Activated CD4-positive, alpha-beta memory T cell treated with anti-CD3 and anti-CD28 coated beads, Interleukin-2, amount 10 ng/mL, durations not matched to agents 7 days and 5 days (primary cell): Measurements from ENCODE around the gene TIAM2. TPM values are rescaled to one million over a fixed set of nuclear protein-coding genes. Genes with fewer than 3 reads are reported as not detected.

Experiments
- CTCF ChIA-PET: fragments of 350-600 bp; sonication (Branson Sonifier 250); formaldehyde crosslinking; loops from one replicate; lab custom pipeline; 2021; ENCODE audit warnings: antibody characterized with exemption, inconsistent platforms; lab: Charles Lee
- POLR2A ChIA-PET: fragments of 350-600 bp; sonication (Branson Sonifier 250); formaldehyde crosslinking; loops from one replicate; lab custom pipeline; 2021; ENCODE audit warnings: antibody characterized with exemption; lab: Charles Lee
- DNase-seq: peaks from one replicate; pipeline ENCODE4 v3.0.0-alpha.2; 2020
- H3K27ac Mint-ChIP-seq: one replicate; pipeline ENCODE4 v1.8.0; 2021; ENCODE audit warnings: mild to moderate bottlenecking, mixed read lengths
- H3K27me3 Mint-ChIP-seq: one replicate; pipeline ENCODE4 v1.8.0; 2021; ENCODE audit warnings: mixed read lengths
- H3K36me3 Mint-ChIP-seq: one replicate; pipeline ENCODE4 v1.8.0; 2021; ENCODE audit warnings: low read depth, mixed read lengths
- H3K4me1 Mint-ChIP-seq: one replicate; pipeline ENCODE4 v1.8.0; 2021; ENCODE audit warnings: mixed read lengths
- H3K4me3 Mint-ChIP-seq: one replicate; pipeline ENCODE4 v1.8.0; 2021; ENCODE audit warnings: mild to moderate bottlenecking, mixed read lengths
- H3K9me3 Mint-ChIP-seq: one replicate; pipeline ENCODE4 v1.8.0; 2021; ENCODE audit warnings: mixed read lengths
- total RNA-seq, 2 experiments: library from RNA; stranded (reverse); gene quantifications; one replicate each; pipeline ENCODE4 v1.2.3, GENCODE V29; 2021

TIAM2 gene
- total RNA-seq, 2 experiments from 2014 or later: 6.1 to 8.3 TPM

DNA sequence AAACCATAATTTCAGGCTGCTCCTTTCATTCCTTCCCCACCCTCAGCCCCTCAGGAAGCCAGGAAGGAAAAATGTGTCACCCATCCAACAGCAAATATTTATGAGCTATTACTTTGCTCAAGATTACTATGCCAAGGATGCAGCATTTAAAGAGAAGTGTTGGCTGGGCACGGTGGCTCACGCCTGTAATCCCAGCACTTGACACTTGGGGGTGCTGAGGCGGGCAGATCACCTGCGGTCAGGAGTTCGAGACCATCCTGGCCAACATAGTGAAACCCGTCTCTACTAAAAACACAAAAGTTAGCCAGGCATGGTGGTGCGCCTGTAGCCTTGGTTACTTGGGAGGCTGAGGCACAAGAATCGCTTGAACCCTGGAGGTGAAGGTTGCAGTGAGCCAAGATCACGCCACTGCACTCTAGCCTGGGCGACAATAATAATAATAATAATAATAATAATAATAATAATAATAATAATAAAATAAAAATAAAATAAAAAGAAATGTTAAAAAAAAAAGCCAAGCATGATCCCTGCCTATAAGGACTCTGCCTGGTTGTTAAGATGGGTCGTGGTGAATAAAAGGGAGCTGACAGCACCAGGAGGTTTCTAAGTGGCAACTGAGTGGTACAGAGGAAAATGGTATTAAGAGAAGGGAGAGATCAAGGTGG lies 20.5 kb upstream of the TIAM2 start:
- Mint-ChIP-seq H3K4me1 (no peaks in the 10 kb centered on the region), H3K27me3 (no peaks in the 10 kb centered on the region), H3K9me3 (no peaks in the 10 kb centered on the region), H3K36me3 (no peaks in the 10 kb centered on the region), H3K27ac (no peak overlapping the region), H3K4me3 (no peak overlapping the region)
- ChIA-PET CTCF (no interaction called here), POLR2A (no interaction called here)
- DNase-seq: no peak

DNA sequence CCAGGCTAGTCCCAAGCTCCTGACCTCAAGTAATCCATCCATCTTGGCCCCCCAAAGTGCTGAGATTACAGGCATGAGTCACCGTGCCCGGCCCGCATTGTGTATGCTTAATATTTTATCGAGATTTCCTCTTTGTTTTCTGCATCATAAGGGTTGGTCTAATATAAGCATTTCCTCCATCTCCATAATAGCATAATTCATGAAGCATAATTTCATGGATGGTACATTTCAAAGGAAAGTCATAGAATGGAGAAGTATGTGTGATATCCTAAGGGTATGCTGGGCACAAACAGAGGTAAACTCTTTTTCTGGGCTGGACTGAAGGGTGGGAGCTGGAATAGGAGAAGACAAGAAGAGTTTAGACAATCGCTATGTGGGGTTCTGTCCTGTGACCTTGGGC lies 17.5 kb upstream of the TIAM2 start:
- POLR2A ChIA-PET: no interaction called here
- no peak for DNase-seq
- Mint-ChIP-seq H3K27ac (no peak overlapping the region), H3K4me1 (peaks cover 10% of the 10 kb centered on the region), H3K9me3 (no peaks in the 10 kb centered on the region), H3K27me3 (no peaks in the 10 kb centered on the region), H3K36me3 (no peaks in the 10 kb centered on the region), H3K4me3 (no peak overlapping the region)
- CTCF ChIA-PET: no interaction called here

DNA sequence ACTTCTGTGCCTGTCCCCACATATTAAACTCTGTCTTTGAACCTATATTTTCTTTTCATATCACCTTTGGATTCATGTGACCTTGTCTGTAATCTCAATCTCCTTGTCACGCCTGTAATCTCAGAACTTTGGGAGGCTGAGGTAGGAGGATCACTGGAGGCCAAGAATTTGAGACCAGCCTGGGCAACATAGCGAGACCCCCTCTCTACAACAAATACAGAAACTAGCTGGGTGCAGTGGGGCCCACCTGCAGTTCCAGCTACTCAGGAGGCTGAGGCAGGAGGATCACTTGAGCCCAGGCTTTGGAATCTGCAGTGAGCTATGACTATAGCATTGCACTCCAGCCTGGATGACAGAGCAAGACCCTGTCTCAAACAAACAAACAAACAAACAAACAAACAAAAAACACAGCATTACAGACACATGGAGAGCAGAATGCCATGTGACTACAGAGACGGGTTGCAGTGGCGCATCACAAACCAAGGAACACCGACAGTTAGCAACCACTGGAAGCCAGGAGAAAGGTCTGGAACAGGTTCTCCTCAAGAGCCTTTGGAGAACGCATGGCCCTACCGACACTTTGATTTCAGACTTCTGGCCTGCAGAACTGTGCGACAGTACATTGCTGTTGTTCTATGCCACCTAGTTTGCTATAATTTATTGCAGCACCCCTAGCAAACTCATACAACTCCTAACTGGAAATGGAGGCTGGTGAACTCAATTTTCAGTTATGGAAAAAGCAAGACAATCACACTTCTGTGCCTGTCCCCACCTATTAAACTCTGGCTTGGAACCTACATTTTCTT lies 14.6 kb upstream of the TIAM2 start:
- Mint-ChIP-seq H3K4me1 (peaks cover 10% of the 10 kb centered on the region), H3K27ac (no peak overlapping the region), H3K9me3 (no peaks in the 10 kb centered on the region), H3K36me3 (no peaks in the 10 kb centered on the region), H3K4me3 (no peak overlapping the region), H3K27me3 (no peaks in the 10 kb centered on the region)
- CTCF ChIA-PET: no interaction called here
- no peak for DNase-seq
- POLR2A ChIA-PET: no interaction called here

DNA sequence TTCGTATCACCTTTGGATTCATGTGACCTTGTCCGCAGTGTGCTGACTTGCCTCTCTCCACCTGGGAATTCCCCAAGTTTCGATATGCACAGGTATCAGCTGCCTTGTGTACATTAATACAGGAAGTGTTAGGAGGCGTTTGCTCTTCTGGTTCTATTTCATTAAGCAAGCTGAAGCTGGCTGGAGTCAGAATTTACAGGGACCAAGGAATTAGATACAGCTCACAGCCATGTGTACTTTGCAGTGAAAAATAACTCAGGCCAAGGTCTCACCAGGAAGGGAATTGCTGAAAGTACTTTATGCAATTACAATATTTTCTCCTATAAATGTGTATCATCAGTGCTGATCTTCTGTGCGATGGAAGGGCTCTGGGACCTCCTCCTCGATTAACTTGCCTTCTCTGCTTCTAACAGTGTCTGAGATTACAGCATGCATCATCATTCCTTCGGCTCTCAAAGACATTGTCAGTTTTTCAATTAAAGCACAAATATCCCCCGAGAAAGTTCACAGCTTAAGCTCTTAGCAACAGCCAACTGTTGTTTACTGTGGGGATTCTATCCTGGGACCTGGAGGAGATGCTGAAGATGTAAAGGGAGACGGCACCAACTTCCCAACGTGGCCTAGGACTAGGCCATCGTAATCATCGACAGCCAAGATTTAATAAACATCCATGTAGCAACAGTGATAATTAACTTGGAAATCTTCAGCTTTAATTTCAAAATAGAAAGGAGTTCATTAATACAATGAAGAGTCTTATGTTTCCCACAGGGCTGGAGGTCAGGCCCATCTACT lies 13.8 kb upstream of the TIAM2 start:
- no peak overlapping the region for H3K4me3 Mint-ChIP-seq
- no peaks in the 10 kb centered on the region for H3K9me3 Mint-ChIP-seq
- H3K36me3 Mint-ChIP-seq: no peaks in the 10 kb centered on the region
- DNase-seq: no peak
- no peak overlapping the region for H3K27ac Mint-ChIP-seq
- no peaks in the 10 kb centered on the region for H3K27me3 Mint-ChIP-seq
- peaks cover 10% of the 10 kb centered on the region for H3K4me1 Mint-ChIP-seq
- CTCF ChIA-PET: no interaction called here
- POLR2A ChIA-PET: no interaction called here

DNA sequence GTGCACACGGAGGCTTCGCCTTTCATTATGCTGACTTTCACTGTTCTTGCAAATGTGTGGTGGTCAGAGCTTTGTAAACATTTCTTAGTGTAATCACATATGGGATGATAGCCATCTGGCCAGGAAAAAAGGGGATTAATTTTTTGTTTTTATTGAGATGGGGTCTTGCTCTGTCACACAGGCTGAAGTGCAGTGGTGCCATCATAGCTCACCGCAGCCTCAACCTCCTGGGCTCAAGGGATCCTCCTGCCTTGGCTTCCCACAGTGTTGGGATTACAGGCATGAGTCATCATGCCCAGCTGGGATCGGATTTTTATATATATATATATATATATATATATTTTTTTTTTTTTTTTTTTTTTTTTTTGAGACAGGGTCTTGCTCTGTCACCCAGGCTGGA lies 11.0 kb upstream of the TIAM2 start:
- Mint-ChIP-seq H3K9me3 (no peaks in the 10 kb centered on the region), H3K36me3 (no peaks in the 10 kb centered on the region), H3K27me3 (no peaks in the 10 kb centered on the region), H3K4me1 (peaks cover 10% of the 10 kb centered on the region), H3K27ac (no peak overlapping the region), H3K4me3 (no peak overlapping the region)
- DNase-seq: no peak
- ChIA-PET CTCF (no interaction called here), POLR2A (no interaction called here)

DNA sequence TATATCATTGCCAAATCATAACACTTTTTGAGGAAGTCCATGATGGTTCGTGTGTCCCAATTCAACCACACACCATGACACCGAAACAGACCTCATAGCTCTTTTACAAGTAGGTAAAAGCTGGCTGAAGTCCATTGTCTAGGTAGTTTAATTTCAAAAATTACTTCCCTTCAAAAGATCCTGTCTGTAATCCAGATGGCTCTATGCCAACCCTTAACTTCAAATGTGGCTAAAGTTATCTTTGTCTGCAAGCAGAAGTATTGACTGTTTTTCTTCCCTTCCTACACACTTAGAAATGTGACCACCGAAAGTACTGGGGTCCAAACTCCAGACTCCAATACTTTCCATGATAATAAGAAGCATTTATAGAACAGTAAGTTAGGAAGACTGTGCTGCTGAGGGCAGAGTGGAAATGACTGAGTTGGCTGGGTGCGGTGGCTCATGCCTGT lies 8.3 kb upstream of the TIAM2 start:
- no peaks in the 10 kb centered on the region for H3K9me3 Mint-ChIP-seq
- H3K4me1 Mint-ChIP-seq: no peaks in the 10 kb centered on the region
- H3K27ac Mint-ChIP-seq: no peak overlapping the region
- H3K27me3 Mint-ChIP-seq: no peaks in the 10 kb centered on the region
- H3K36me3 Mint-ChIP-seq: no peaks in the 10 kb centered on the region
- CTCF ChIA-PET: no interaction called here
- POLR2A ChIA-PET: no interaction called here
- DNase-seq: no peak
- no peak overlapping the region for H3K4me3 Mint-ChIP-seq

DNA sequence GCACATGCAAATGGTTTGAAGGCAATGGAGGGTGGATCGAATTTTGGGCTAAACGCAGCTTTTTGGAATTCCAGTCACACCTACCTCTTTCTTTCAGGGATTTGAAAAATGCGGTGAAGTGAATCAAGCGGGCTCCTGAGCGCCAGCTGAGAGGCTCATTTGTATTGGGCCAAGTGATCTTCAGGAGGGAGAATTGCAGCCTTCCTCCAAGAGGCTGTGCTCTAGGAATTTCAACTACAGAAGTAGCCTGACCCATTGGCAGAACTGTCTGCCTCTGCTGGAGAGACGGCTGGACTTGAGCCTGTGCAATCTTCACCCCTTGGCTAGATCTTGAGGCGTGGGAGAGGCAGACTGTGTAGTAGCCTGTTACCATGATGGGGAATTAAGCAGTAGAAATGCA lies 5.7 kb upstream of the TIAM2 start:
- Mint-ChIP-seq H3K4me3 (no peak overlapping the region), H3K27me3 (no peaks in the 10 kb centered on the region), H3K4me1 (no peaks in the 10 kb centered on the region), H3K36me3 (no peaks in the 10 kb centered on the region), H3K27ac (no peak overlapping the region), H3K9me3 (no peaks in the 10 kb centered on the region)
- CTCF ChIA-PET: no interaction called here
- POLR2A ChIA-PET: no interaction called here
- no peak for DNase-seq

DNA sequence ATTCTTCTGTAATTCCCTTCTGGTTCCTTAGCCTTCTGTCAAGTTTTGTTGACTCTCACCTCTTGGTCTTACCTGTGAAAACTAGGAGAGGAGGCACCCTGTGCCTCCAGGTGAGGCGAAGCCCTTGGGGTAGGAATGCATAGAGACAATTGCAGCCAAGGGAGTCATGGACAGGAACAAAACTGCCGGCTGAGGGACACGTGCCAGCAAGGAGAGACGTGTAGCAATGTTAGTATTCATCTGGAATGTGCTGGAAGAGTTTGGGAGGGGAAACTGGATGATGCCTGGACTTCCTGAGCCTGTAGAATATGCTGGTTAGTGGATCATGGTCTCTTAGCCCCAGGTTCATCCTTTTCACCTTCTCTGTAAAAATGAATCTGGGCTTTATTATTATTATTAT lies 3.9 kb upstream of the TIAM2 start:
- Mint-ChIP-seq H3K4me3 (no peak overlapping the region), H3K4me1 (peaks cover 4% of the 10 kb centered on the region), H3K9me3 (no peaks in the 10 kb centered on the region), H3K27ac (no peak overlapping the region), H3K36me3 (no peaks in the 10 kb centered on the region), H3K27me3 (peaks cover 4% of the 10 kb centered on the region)
- ChIA-PET POLR2A (no interaction called here), CTCF (no interaction called here)
- DNase-seq: no peak

DNA sequence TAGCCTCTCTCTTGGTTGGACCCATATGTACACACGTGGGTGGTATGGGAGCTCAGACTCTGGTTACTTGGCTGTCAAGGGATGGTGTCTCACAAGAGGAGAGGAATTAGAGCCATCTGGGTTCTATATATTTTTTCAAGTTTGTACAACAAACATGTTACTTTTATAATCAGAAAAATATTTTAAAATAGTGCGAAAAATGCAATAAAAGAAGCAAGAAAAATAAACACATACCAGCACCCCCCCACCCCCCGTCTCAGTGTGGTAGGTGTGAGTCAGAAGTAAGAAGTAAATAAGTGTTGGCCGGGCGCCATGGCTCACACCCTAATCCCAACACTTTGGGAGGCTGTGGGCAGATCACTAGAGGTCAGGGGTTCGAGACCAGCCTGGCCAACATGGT lies 2.1 kb upstream of the TIAM2 start:
- Mint-ChIP-seq H3K27me3 (peaks cover 17% of the 10 kb centered on the region), H3K9me3 (no peaks in the 10 kb centered on the region), H3K36me3 (no peaks in the 10 kb centered on the region), H3K27ac (no peak overlapping the region), H3K4me1 (peaks cover 11% of the 10 kb centered on the region), H3K4me3 (no peak overlapping the region)
- ChIA-PET POLR2A (no interaction called here), CTCF (no interaction called here)
- no peak for DNase-seq

DNA sequence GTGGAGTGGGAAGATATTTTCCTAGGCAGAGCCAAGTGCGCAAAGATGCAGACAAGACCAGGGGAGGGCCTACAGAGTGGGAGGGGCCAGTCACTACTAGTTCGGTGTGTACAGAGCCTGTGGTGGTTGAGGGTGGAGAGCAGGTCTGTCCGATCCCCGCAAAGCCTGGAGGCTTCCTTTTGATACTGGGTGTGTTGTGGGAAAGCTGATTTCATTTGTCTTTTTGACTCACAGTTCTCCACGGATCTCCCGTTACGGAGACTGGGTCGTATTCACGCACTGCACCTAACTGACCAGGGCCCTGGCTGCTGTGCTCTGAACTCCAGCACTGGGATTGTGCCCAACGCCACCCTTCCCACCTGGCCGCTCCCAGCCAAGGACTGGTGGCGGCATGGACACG lies 1.4 kb upstream of the TIAM2 start:
- Mint-ChIP-seq H3K36me3 (no peaks in the 10 kb centered on the region), H3K4me3 (peak overlapping the region; percentile 53), H3K9me3 (no peaks in the 10 kb centered on the region), H3K27ac (no peak overlapping the region), H3K27me3 (peaks cover 20% of the 10 kb centered on the region), H3K4me1 (peaks cover 11% of the 10 kb centered on the region)
- DNase-seq: no peak
- CTCF ChIA-PET: no interaction called here
- POLR2A ChIA-PET: no interaction called here

DNA sequence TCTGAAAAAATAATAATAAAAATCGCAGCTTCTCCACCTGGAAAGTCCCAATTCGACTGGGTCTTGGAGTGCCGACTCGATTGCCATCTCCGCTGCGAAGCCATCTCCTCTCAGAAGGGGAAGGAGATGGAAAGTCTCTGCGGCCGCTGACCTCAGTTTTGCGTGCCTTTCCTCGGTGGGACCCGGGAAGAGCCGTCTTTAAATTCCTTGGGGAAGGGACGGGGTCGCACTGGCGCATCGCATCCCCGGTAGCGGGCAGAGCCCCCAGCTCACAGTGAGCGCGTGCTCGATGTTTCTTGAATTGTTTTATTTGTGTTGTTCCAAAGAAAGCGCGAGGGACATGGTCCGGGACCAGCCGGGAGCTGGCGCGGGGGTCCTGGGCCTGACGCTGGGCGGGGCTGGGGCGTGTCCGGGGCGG lies 270 bp upstream of the TIAM2 start:
- H3K4me3 Mint-ChIP-seq: peak overlapping the region; percentile 53

DNA sequence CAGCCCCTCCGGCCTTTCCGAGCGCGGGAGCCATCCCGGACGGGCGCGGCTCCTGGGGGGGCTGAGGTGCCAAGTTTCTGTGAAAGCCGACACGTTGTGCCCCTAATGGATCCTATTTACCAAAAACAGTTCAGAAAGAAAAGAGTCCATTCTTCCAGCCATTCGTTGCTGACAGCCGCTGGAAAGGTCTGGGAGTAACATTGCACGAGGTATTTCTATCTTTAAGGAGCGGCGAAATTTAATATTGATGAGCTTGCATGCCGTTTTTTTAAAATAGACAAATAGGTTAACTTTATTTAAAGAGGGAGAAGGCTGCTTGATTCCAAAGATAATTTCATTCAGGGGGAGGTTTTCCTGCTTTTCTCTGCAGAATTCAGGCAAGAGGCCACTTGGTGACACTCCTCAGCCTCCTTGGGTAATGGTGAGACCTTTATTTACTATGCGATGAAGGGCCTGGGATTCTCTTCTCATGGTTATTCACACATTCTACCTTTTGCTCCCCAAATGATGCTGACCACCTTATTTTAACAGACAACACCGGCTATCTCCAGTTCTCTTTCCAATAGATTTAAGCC lies 988 bp downstream of the TIAM2 start:
- Mint-ChIP-seq H3K27ac (no peak overlapping the region), H3K9me3 (no peaks in the 10 kb centered on the region), H3K36me3 (no peaks in the 10 kb centered on the region), H3K4me1 (peaks cover 11% of the 10 kb centered on the region), H3K27me3 (peaks cover 20% of the 10 kb centered on the region), H3K4me3 (peak overlapping the region; percentile 65)
- POLR2A ChIA-PET: no interaction called here
- CTCF ChIA-PET: interaction anchor here (0.8 kb wide), 1 partner anchor 320 kb away, joined by 3 read pairs; no protein-coding TSS in a partner anchor
- no peak for DNase-seq

More for the DNA sequence above, 270 bp upstream of the TIAM2 start:
- CTCF ChIA-PET: no interaction called here
- H3K27me3 Mint-ChIP-seq: peaks cover 20% of the 10 kb centered on the region
- H3K27ac Mint-ChIP-seq: no peak overlapping the region
- POLR2A ChIA-PET: no interaction called here
- H3K4me1 Mint-ChIP-seq: peaks cover 11% of the 10 kb centered on the region
- no peak for DNase-seq
- H3K9me3 Mint-ChIP-seq: no peaks in the 10 kb centered on the region
- no peaks in the 10 kb centered on the region for H3K36me3 Mint-ChIP-seq

DNA sequence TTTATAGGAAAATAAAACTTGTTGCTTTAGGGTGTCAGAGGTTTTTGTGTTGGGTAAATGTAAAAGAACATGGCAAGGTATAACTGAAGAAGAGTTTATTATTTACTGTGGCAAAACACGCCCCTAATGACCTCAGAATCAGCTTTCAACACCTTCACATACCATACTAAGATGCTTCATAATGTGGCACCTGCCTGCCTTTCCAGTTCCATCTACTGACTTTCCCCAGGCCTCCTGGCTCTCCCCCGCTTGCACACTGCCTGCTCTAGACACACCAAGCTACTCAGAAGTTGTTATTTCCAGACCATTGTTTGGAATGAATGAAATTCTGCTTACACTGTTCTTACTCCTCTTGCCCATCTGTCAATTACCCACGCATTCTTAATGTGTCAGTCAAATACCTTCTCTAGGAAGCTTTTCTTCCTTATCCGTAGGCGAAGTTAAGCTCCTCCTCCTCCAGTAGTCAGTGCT lies 1.8 kb downstream of the TIAM2 start:
- no peak overlapping the region for H3K27ac Mint-ChIP-seq
- H3K27me3 Mint-ChIP-seq: peaks cover 20% of the 10 kb centered on the region
- no peaks in the 10 kb centered on the region for H3K9me3 Mint-ChIP-seq
- CTCF ChIA-PET: interaction anchor here (0.6 to 1.3 kb wide), 4 partner anchors 14 to 321 kb away, joined by 3 read pairs; no protein-coding TSS in a partner anchor
- peak overlapping the region; percentile 5 for H3K4me3 Mint-ChIP-seq
- POLR2A ChIA-PET: interaction anchor here (0.6 kb wide), 1 partner anchor 81 kb away, joined by 3 read pairs; no protein-coding TSS in a partner anchor
- H3K4me1 Mint-ChIP-seq: peaks cover 11% of the 10 kb centered on the region
- no peak for DNase-seq
- H3K36me3 Mint-ChIP-seq: no peaks in the 10 kb centered on the region
